Motor neuron (in vitro differentiated cells): ENCODE measurements around the gene CFAP46. TPM values are rescaled to one million over a fixed set of nuclear protein-coding genes. Genes with fewer than 3 reads are reported as not detected.
A peak's percentile ranks its signal among the peaks of the same experiment; 100 is the strongest.
"Not testable (repeated sequence)": the region's sequence is repeated elsewhere in the genome, so short reads cannot be mapped to it uniquely, and the experiment has no call there.

Experiments used
- ATAC-seq, 8 experiments: fragments of 200-7000 bp; cut with Tn5 transposase; replicated peaks in 6 of 8; 2 replicates each; pipeline ENCODE4 v1.8.0; 2021; ENCODE audit warnings: mild to moderate bottlenecking in 8 of 8, moderate library complexity in 8 of 8
- H3K27ac ChIP-seq, 2 donors: fragments of 250-450 bp; sonication (Bioruptor Pico); 2 replicates each; pipeline ENCODE4 v1.9.0; 2021; ENCODE audit warnings: antibody characterized with exemption in 2 of 2, mild to moderate bottlenecking in 2 of 2, moderate library complexity in 1 of 2
- H3K4me1 ChIP-seq, 2 donors: fragments of 250-450 bp; sonication (Bioruptor Pico); replicated peaks in 1 of 2; 2 replicates each; pipeline ENCODE4 v1.6.1; 2021; ENCODE audit warnings: antibody characterized with exemption in 2 of 2, mild to moderate bottlenecking in 2 of 2, moderate library complexity in 1 of 2
- H3K4me3 ChIP-seq, 5 donors: fragments of 250-450 bp; sonication (Bioruptor Pico); 2 replicates each; pipeline ENCODE4 v1.9.0; 2021; ENCODE audit warnings: antibody characterized with exemption in 5 of 5, mild to moderate bottlenecking in 5 of 5, moderate library complexity in 4 of 5
- WGBS, 10 experiments: fragments of 450-650 bp; shearing (Covaris generic); methylation state at CpG; one replicate each; pipeline ENCODE4 v1.0.0; 2022; 5-methylcytosine and 5-hydroxymethylcytosine counted together
- in situ Hi-C, 9 experiments: fragments of 400-800 bp; cut with MboI; loops; one replicate each; pipeline ENCODE4 v1.15.0; 2021; ENCODE audit warnings: low sequenced_read_pairs in 9 of 9, low pct_unique_long_range_greater_than_20kb in 2 of 9; ENCODE audit not compliant: unreplicated experiment in 9 of 9
- total RNA-seq, 8 experiments: library from RNA; unstranded; fragments of 300-600 nt; gene quantifications; 2 replicates each; pipeline versions ENCODE4 v1.2.3 to v1.2.4, GENCODE V29; 2022

The CFAP46 gene
- total RNA-seq, 8 experiments from 2014 or later = 1.2 to 15.5 (median 2.7) TPM

GRCh38 chr10:132933308-132934042 lies 8.9 kb downstream of the CFAP46 start:
- Histone ChIP-seq H3K4me3 (no peak overlapping the region), H3K27ac (no peak overlapping the region), H3K4me1 (peaks cover 11 to 15% of the 10 kb centered on the region in 2 donors)
- in situ Hi-C loops = loop anchor here in 4 of 9 experiments (25.0 kb wide), 2 partner anchors 179 to 354 kb away; partner anchors contain the start of gene ADAM8 (in 1 of the 4)
- no peak for ATAC-seq
- WGBS, 10 experiments = 84 to 100% (median 93%) methylated on average over 1 to 12 of the region's 30 CpGs; no CpG with 5 or more reads in 5 of the 10 experiments

GRCh38 chr10:132932461-132933307 lies 9.7 kb downstream of the CFAP46 start:
- in situ Hi-C loops = loop anchor here in 4 of 9 experiments (25.0 kb wide), 2 partner anchors 180 to 355 kb away; partner anchors contain the start of gene ADAM8 (in 1 of the 4)
- no peak overlapping the region for H3K27ac ChIP-seq
- 83 to 100% (median 93%) methylated on average over 1 to 10 of the region's 25 CpGs; no CpG with 5 or more reads in 6 of the 10 experiments for WGBS, 10 experiments
- ATAC-seq = no peak
- no peak overlapping the region for H3K4me3 ChIP-seq
- H3K4me1 ChIP-seq = peaks cover 11 to 15% of the 10 kb centered on the region in 2 donors

- in situ Hi-C loops = loop anchor here in 4 of 9 experiments (25.0 kb wide), 2 partner anchors 181 to 356 kb away; partner anchors contain the start of gene ADAM8 (in 1 of the 4)
- not testable (repeated sequence) for ATAC-seq, H3K4me3 ChIP-seq, H3K27ac ChIP-seq
- H3K4me1 ChIP-seq = peaks cover 11 to 15% of the 10 kb centered on the region in 2 donors
- no CpG with 5 or more reads among the region's 6 CpGs for WGBS, 10 experiments
Observed at GRCh38 chr10:132931258-132932250, 10.8 kb downstream of the CFAP46 start.

- no CpG with 5 or more reads among the region's 3 CpGs for WGBS, 10 experiments
- not testable (repeated sequence) for ATAC-seq, H3K27ac ChIP-seq, H3K4me3 ChIP-seq
- peaks cover 11 to 15% of the 10 kb centered on the region in 2 donors for H3K4me1 ChIP-seq
- in situ Hi-C loops = loop anchor here in 4 of 9 experiments (25.0 kb wide), 2 partner anchors 182 to 357 kb away; partner anchors contain the start of gene ADAM8 (in 1 of the 4)
Observed at GRCh38 chr10:132930701-132931100, 11.7 kb downstream of the CFAP46 start.

GRCh38 chr10:132929953-132930548 lies 12.3 kb downstream of the CFAP46 start:
- H3K4me1 ChIP-seq = peaks cover 11 to 15% of the 10 kb centered on the region in 2 donors
- no peak overlapping the region for H3K4me3 ChIP-seq
- WGBS, 10 experiments = 0 to 100% (median 77%) methylated on average over 1 to 5 of the region's 10 CpGs; no CpG with 5 or more reads in 5 of the 10 experiments
- peak in 5 of 8 experiments; percentile 65 to 82 (median 75) for ATAC-seq
- H3K27ac ChIP-seq = peak overlapping the region in 1 of 2 donors; percentile 61
- in situ Hi-C loops = loop anchor here in 4 of 9 experiments (25.0 kb wide), 2 partner anchors 182 to 357 kb away; partner anchors contain the start of gene ADAM8 (in 1 of the 4)

GRCh38 chr10:132929480-132929879 lies 12.9 kb downstream of the CFAP46 start:
- Histone ChIP-seq H3K4me1 (peaks cover 11 to 15% of the 10 kb centered on the region in 2 donors), H3K27ac (peak overlapping the region in 1 of 2 donors; percentile 61), H3K4me3 (no peak overlapping the region)
- WGBS, 10 experiments = 63 to 100% (median 83%) methylated on average over 1 to 8 of the region's 12 CpGs; no CpG with 5 or more reads in 2 of the 10 experiments
- peak in 5 of 8 experiments; percentile 30 to 68 (median 56) for ATAC-seq
- in situ Hi-C loops = loop anchor here in 4 of 9 experiments (25.0 kb wide), 2 partner anchors 183 to 358 kb away; partner anchors contain the start of gene ADAM8 (in 1 of the 4)

- 60 to 100% (median 89%) methylated on average over 1 to 4 of the region's 17 CpGs; no CpG with 5 or more reads in 3 of the 10 experiments for WGBS, 10 experiments
Observed at GRCh38 chr10:132928261-132928660, 14.1 kb downstream of the CFAP46 start.

GRCh38 chr10:132927824-132928223 lies 14.5 kb downstream of the CFAP46 start:
- in situ Hi-C loops = loop anchor here in 4 of 9 experiments (25.0 kb wide), 2 partner anchors 184 to 359 kb away; partner anchors contain the start of gene ADAM8 (in 1 of the 4)

More at GRCh38 chr10:132928261-132928660, 14.1 kb downstream of the CFAP46 start:
- no peak overlapping the region for H3K4me3 ChIP-seq
- no peak overlapping the region for H3K27ac ChIP-seq
- in situ Hi-C loops = loop anchor here in 4 of 9 experiments (25.0 kb wide), 2 partner anchors 184 to 359 kb away; partner anchors contain the start of gene ADAM8 (in 1 of the 4)
- peaks cover 11 to 15% of the 10 kb centered on the region in 2 donors for H3K4me1 ChIP-seq
- no peak for ATAC-seq

GRCh38 chr10:132926777-132927650 lies 15.4 kb downstream of the CFAP46 start:
- Histone ChIP-seq H3K4me3 (no peak overlapping the region), H3K4me1 (peaks cover 11 to 15% of the 10 kb centered on the region in 2 donors), H3K27ac (no peak overlapping the region)
- WGBS, 10 experiments = 58 to 100% (median 92%) methylated on average over 3 to 10 of the region's 52 CpGs; no CpG with 5 or more reads in 2 of the 10 experiments
- no peak for ATAC-seq
- in situ Hi-C loops = loop anchor here in 4 of 9 experiments (25.0 kb wide), 2 partner anchors 185 to 360 kb away; partner anchors contain the start of gene ADAM8 (in 1 of the 4)

More at GRCh38 chr10:132927824-132928223, 14.5 kb downstream of the CFAP46 start:
- Histone ChIP-seq H3K4me3 (no peak overlapping the region), H3K4me1 (peaks cover 11 to 15% of the 10 kb centered on the region in 2 donors), H3K27ac (no peak overlapping the region)
- peak in 1 of 8 experiments; percentile 21 for ATAC-seq
- WGBS, 10 experiments = 20 to 90% (median 81%) methylated on average over 1 to 9 of the region's 11 CpGs; no CpG with 5 or more reads in 4 of the 10 experiments

- 100% methylated on average over 1 to 3 of the region's 21 CpGs; no CpG with 5 or more reads in 8 of the 10 experiments for WGBS, 10 experiments
- H3K4me3 ChIP-seq = no peak overlapping the region
- peaks cover 11 to 15% of the 10 kb centered on the region in 2 donors for H3K4me1 ChIP-seq
- in situ Hi-C loops = loop anchor here in 4 of 9 experiments (25.0 kb wide), 2 partner anchors 186 to 361 kb away; partner anchors contain the start of gene ADAM8 (in 1 of the 4)
- no peak for ATAC-seq
- no peak overlapping the region for H3K27ac ChIP-seq
Observed at GRCh38 chr10:132926070-132926469, 16.3 kb downstream of the CFAP46 start.
